Measurements from ENCODE around the gene OR10A6. TPM values are rescaled to one million over a fixed set of nuclear protein-coding genes. Genes with fewer than 3 reads are reported as not detected.

The OR10A6 gene
- total RNA-seq, 1 experiment from 2014 or later, result not detected

DNA sequence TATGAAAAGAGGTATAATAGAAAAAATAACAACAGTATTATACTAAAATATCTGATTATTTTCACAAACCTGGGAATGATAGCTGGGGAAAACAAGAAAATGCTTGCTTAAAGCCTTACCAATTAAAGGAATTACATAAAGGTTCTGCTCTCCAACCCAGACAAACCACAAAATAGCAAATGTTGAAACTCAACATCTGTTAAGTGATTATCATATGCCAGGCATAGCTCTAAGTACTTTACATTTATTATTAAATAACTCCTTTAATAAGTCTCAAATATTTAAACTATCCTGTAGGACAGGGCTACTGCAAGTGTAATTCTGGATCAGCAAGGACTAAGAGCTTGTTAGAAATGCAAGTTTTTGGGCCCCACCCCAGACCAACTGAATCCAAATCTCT is 20.1 kb downstream of the OR10A6 start:
- H3F3A ChIP-seq (ENCODE audit: insufficient read depth, low read depth), result peaks cover 34% of the 10 kb centered on the region
- intact Hi-C loops (cut with micrococcal nuclease; ENCODE audit: unreplicated experiment), result no loop called here
- CTCF ChIA-PET, result interaction anchor here (0.7 kb wide), 1 partner anchor 76 kb away, joined by 4 read pairs; the partner anchor contains the start of gene EIF3F

DNA sequence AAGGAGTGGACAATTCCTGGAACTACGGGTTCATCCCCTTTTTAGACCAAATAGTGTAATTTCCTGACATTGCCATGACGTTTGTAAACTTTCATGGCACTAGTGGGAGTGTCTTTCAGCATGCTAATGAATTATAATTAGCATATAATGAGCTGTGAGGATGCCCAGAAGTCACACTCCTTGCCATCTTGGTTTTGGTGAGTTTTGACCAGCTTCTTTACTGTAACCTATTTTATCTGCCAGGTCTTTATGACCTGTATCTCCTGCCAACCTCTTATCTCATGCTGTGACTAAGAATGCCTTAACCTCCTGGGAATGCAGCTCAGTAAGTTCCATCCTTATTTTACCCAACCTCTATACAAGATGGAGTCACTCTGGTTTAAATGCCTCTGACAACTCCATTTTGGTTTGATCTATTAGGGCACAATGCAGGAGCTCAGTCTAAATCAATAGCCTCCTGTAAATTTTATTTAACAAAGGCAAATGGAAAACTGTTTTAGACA is 20.7 kb downstream of the OR10A6 start:
- Histone ChIP-seq H3K27me3 (ENCODE audit: insufficient read depth, low read depth) (no peaks in the 10 kb centered on the region), H3K4me3 (peak overlapping the region; percentile 14; the same call in 1 of the 2 replicates), H3K4me2 (peak overlapping the region; percentile 52), H3K9me2 (ENCODE audit: insufficient read depth) (no peaks in the 10 kb centered on the region), H3K27ac (peak overlapping the region; percentile 97), H3K9me3 (ENCODE audit: insufficient read depth, low read depth) (no peaks in the 10 kb centered on the region), H4K20me1 (ENCODE audit: insufficient read depth) (no peaks in the 10 kb centered on the region), H3K79me2 (ENCODE audit: low read depth) (peaks cover 3% of the 10 kb centered on the region), H3K4me1 (replicated peaks; ENCODE audit: insufficient read depth) (peaks cover 56% of the 10 kb centered on the region), H3F3A (ENCODE audit: insufficient read depth, low read depth) (peaks cover 40% of the 10 kb centered on the region), H3K36me3 (ENCODE audit: low read depth) (no peaks in the 10 kb centered on the region), H2AFZ (no peak overlapping the region)
- intact Hi-C loops (cut with micrococcal nuclease; ENCODE audit: unreplicated experiment), result no loop called here
- ChIA-PET POLR2A (ENCODE audit: unreplicated experiment) (interaction anchor here (0.8 kb wide), 1 partner anchor 77 kb away, joined by 4 read pairs; the partner anchor contains the start of gene EIF3F), CTCF (interaction anchor here (0.5 kb wide), 1 partner anchor 1078 kb away, joined by 3 read pairs; no protein-coding TSS in a partner anchor)
- no TSS peak for BruUV-seq (replicated peaks)
- peak in 1 of 2 experiments; percentile 51 for DNase-seq
- TF ChIP-seq, protein P1, sequence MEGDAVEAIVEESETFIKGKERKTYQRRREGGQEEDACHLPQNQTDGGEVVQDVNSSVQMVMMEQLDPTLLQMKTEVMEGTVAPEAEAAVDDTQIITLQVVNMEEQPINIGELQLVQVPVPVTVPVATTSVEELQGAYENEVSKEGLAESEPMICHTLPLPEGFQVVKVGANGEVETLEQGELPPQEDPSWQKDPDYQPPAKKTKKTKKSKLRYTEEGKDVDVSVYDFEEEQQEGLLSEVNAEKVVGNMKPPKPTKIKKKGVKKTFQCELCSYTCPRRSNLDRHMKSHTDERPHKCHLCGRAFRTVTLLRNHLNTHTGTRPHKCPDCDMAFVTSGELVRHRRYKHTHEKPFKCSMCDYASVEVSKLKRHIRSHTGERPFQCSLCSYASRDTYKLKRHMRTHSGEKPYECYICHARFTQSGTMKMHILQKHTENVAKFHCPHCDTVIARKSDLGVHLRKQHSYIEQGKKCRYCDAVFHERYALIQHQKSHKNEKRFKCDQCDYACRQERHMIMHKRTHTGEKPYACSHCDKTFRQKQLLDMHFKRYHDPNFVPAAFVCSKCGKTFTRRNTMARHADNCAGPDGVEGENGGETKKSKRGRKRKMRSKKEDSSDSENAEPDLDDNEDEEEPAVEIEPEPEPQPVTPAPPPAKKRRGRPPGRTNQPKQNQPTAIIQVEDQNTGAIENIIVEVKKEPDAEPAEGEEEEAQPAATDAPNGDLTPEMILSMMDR (conservative IDR thresholded peaks at IDR 0.05), result no peak
- no peak for TF ChIP-seq EZH2 (IDR thresholded peaks at IDR 0.05; ENCODE audit: low read depth)

More for the DNA sequence above, 20.1 kb downstream of the OR10A6 start:
- POLR2A ChIA-PET (ENCODE audit: unreplicated experiment), result interaction anchor here (0.8 kb wide), 1 partner anchor 76 kb away, joined by 4 read pairs; the partner anchor contains the start of gene EIF3F
- H3K4me1 ChIP-seq (replicated peaks; ENCODE audit: insufficient read depth), result peaks cover 52% of the 10 kb centered on the region
- H3K79me2 ChIP-seq (ENCODE audit: low read depth), result no peaks in the 10 kb centered on the region
- TF ChIP-seq, protein P1 (conservative IDR thresholded peaks at IDR 0.05), result no peak
- TF ChIP-seq EZH2 (IDR thresholded peaks at IDR 0.05; ENCODE audit: low read depth), result no peak
- H3K9me3 ChIP-seq (ENCODE audit: insufficient read depth, low read depth), result no peaks in the 10 kb centered on the region
- no peaks in the 10 kb centered on the region for H4K20me1 ChIP-seq (ENCODE audit: insufficient read depth)
- H3K4me3 ChIP-seq, result no peak overlapping the region
- DNase-seq, result no peak
- H3K9me2 ChIP-seq (ENCODE audit: insufficient read depth), result no peaks in the 10 kb centered on the region
- H3K27ac ChIP-seq, result peak overlapping the region; percentile 97; the same call in 1 of the 2 replicates
- no peak overlapping the region for H3K4me2 ChIP-seq
- H2AFZ ChIP-seq, result no peak overlapping the region
- BruUV-seq (replicated peaks), result no TSS peak
- H3K36me3 ChIP-seq (ENCODE audit: low read depth), result no peaks in the 10 kb centered on the region
- no peaks in the 10 kb centered on the region for H3K27me3 ChIP-seq (ENCODE audit: insufficient read depth, low read depth)

DNA sequence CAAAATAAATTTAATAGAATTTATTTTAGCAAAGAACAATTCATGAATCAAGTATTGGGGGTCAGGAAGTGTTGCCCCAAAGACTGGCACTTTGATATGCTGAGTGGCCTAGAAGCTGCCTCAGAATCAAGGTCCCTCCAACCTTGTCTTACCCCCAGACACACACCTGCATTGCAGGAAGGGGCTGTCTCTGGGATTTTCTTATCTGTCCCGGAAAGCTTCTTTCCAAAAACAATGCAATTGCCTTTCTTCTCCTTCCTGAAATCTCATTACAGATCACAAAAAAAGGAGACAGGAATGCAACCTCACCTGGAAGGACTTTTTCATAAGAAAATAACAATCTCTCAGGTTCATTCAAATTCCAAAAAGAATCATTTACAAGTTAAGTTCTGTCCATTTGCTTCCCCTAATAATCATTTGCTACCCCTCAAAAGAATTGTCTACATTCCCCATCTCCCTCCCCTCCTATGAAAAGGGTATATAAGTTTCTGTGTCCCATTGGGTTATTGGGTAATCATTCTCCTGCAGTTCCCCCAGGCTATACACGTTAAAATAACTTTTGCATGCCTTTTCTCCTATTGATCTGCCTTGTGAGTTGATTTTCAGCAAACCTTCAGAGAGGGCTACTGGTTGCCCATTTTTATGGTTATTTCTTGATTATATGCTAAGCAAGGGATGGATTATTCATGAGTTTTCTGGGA is 21.3 kb downstream of the OR10A6 start:
- Histone ChIP-seq H3F3A (ENCODE audit: insufficient read depth, low read depth) (peaks cover 46% of the 10 kb centered on the region), H3K4me2 (peak overlapping the region; percentile 52), H3K27ac (peak overlapping the region; percentile 97), H3K27me3 (ENCODE audit: insufficient read depth, low read depth) (no peaks in the 10 kb centered on the region), H4K20me1 (ENCODE audit: insufficient read depth) (no peaks in the 10 kb centered on the region), H3K4me1 (replicated peaks; ENCODE audit: insufficient read depth) (peaks cover 61% of the 10 kb centered on the region), H2AFZ (no peak overlapping the region), H3K36me3 (ENCODE audit: low read depth) (no peaks in the 10 kb centered on the region), H3K4me3 (peak overlapping the region; percentile 14; the same call in 1 of the 2 replicates), H3K9me2 (ENCODE audit: insufficient read depth) (no peaks in the 10 kb centered on the region), H3K9me3 (ENCODE audit: insufficient read depth, low read depth) (no peaks in the 10 kb centered on the region), H3K79me2 (ENCODE audit: low read depth) (peaks cover 5% of the 10 kb centered on the region)
- BruUV-seq (replicated peaks), result no TSS peak
- intact Hi-C loops (cut with micrococcal nuclease; ENCODE audit: unreplicated experiment), result no loop called here
- ChIA-PET CTCF (interaction anchor here (0.5 kb wide), 1 partner anchor 1079 kb away, joined by 3 read pairs; no protein-coding TSS in a partner anchor), POLR2A (ENCODE audit: unreplicated experiment) (no interaction called here)
- TF ChIP-seq EZH2 (IDR thresholded peaks at IDR 0.05; ENCODE audit: low read depth), result no peak
- TF ChIP-seq, protein P1 (conservative IDR thresholded peaks at IDR 0.05), result no peak
- peak in 1 of 2 experiments; percentile 60 for DNase-seq

Data from PC-9 (cell line).